Activated naive CD4-positive, alpha-beta T cell (primary cell): ENCODE measurements around the gene TRERF1.

Experiments used
- DNase-seq, 4 experiments: peaks; one replicate each; lab custom pipeline; 2025; lab: John Stamatoyannopoulos, UW

TRERF1 gene

DNA sequence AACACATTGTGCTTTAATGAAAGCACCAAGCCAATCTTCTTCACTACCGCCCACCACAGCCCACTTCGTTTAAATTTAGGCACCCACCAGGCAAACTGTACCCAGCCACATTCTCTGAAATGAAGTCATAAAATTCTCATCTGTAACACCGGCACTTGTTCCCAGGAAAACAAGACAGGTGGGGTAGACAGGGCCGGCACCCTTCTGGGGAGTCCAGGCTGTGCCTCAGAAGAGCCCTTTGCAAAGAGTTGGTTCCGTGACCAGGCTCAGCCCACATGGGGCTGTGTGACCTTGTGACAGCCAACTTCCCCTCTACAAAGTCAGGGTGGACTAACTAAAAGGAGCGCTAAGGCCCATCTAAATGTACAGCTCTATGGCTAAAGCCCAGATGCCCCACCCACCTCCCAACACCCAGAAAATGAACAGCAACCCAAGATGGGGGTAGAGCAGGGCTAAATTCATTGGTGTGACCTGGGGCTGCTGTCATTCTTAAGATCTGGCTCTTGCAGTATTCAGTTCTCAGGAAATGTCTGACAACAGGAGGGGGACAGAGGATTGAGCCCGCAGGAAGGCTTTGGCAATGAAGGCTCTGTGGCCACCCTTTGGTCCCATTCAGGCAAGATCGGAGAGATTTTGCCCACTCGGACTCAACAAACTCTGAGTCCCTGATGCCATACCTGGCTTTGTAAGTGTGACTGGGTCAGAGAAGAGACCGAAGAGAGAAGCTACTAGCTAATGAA, 56.7 kb downstream of the TRERF1 start:
- DNase-seq: no peak

DNA sequence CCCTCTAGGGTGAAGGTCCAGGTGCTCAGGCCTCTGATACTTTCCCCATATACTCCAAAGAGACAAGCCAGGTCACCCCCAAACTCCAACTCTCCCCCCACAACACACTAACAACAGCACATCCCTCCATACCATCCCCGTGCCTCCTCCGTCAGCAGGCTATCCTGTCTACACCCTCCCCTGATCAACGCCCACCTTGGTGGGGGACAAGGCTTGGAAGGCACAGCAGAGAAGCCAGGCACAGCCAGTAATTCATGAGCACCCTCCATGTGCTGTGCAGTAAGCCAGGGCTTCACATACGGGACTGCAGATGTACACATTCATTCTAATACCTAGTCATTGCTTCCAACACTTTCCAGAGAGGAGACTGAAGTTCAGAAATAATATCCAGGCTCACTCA, 57.6 kb downstream of the TRERF1 start:
- no peak for DNase-seq

DNA sequence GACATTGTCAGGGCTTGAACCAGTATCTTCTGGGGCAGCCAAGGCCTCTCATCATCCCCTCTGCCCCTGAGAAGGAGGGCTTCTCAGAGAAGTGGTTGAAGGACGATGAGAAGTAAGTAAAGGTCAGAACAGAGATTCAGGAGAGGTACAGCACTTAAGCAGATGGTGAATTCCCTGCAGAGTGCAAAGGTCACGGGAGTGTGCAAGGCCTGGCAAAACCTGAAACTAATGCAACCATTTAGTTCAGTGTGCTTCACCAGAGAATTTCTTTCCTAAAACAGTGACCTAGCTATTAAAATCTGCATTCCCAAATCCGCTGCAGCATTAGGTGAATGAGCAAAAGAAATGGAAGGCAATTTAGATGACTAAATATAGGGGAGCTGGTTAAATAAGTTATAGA, 58.4 kb downstream of the TRERF1 start:
- no peak for DNase-seq

DNA sequence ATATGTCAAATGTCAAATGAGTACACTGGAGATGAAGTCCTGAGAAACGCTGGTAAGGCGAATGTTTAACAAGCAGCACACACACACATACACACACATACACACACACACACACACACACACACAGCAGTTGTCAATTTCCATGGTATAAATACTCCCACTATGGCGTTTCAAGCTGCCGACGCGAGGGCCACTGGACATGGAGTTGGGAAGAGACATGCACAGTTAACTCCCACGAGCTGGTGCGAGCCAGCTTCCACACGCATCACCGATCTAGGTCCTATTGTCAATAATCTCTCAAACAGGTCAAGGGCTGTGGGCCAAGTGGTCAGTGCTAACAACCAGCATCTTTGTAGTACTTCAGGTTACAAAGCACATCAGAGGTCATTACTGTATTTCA, 58.9 kb downstream of the TRERF1 start:
- no peak for DNase-seq

DNA sequence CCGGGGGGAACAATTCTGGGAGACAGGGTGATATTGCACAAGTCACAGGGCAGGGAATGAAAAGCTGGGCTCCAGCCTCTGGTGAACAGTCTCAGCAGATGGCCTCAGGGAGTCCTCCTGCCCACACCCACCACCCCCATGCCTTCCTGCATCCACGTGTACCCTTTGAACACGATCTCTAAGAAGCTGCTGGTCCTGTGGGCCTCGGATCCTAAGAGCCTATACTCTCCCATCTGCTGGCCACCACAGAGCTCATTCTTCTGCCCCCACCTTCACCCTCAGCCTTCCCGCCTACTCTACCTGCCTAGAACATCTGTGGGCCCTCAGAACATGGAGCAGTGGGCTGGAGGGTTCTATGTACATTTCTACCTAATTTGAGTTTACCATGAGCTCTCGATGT, 60.3 kb downstream of the TRERF1 start:
- DNase-seq: no peak

DNA sequence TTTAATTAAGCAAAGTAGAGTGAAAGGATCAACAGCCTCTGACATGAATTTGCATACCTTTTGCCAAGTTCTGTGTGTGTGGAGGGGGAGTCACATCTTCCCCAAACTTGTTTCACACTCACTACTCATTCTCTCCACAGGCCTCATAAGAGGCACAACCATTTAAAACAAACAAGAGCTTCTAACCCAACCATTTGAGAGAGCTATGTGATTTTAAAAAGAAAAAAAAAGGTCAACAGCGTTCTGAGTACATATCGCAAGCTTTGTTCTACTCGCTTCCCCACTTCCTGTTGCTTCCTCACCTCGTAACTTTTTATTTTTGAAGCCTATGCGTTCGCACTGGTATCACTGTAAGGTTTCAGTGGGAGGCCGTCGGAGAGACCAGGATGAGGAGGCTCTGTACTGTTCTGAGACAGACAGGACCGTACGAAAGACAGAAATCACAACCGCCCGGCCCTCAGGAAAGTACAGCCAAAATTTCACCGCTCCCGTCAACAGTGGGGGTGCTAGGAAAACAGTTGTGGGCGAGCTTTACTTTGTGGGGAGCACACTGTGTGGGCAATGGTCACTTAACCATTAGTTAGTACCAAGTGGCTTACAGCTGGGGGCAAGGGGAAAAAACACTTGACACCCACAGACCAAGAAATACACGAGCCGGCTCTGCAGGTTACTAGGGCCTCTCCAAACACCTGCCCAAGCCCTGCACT, 61.3 kb downstream of the TRERF1 start:
- peak in 3 of 4 experiments; percentile 11 to 44 (median 26) for DNase-seq

DNA sequence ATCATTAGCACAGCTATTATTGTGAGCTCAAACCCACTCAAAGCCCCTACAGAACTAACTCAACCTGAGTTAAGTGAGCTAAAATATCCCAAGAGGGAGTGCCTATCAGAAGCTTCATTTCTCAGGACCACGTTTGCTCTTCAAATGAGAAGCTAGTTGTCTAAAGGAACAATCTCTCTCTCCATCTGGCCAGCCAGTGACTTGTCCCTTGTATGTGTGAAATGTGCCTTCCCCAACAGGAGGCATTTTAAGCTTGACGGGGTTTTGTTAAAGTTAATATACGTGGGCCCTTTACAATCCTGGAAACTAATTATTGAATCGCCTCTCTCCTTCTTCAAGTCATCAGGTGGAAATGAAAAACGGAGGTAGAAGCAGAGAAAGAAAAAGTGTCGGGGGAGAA, 62.0 kb downstream of the TRERF1 start:
- no peak for DNase-seq

DNA sequence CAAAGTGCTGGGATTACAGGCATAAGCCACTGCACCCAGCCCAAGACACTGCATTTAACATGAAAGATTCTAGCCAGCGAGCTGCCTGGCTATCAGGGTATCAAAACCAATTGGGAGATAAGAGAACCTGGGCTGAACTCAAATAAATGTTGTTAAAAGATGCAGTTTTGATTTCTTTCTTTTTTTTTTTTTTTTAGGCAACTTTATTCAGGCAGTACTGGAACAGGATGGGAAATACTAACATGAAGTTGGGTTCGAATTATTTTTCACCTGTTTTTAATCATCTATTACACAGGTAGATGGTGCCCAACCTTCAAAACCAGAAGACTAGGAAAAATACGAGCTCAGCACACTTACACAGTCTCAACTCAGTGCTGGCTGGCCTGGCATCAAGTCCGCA, 63.7 kb downstream of the TRERF1 start:
- DNase-seq: no peak

DNA sequence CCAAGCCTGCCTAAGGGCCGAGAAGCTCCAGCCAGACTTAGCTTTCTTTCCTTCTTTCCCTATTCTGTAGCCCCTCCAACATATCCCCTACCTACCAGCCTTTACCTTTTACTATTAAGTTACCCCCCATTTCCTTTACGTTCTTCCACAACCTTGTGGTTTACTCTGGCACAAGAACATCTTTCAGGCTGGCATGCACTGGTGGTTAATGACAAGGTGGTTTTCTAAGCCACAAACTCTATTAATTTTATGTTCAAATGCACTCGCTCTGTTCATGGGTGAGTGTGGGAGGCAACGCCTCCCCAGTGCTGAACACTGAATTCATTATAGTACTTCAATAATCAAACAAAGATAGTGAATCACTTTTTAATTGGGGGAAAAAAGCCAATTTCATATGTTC, 64.4 kb downstream of the TRERF1 start:
- DNase-seq: no peak

DNA sequence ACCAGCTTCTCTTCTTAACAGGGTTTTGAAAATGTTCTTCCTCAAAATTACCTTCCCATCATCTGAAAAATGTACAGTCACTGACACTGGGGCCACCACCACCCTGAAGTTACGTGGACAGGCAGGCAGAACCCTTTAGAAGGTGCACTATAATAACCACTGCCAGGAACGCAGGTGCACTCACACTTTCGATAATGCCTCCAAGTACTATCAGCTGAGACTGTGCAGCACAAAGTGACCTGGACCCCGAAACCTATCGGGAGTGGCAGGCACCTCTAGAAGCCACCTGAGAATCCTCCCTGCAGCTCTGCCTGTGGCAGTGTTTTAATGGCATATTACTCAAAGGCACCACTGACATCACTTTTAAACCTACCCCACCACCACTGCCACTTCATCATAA, 66.4 kb downstream of the TRERF1 start:
- DNase-seq: no peak

DNA sequence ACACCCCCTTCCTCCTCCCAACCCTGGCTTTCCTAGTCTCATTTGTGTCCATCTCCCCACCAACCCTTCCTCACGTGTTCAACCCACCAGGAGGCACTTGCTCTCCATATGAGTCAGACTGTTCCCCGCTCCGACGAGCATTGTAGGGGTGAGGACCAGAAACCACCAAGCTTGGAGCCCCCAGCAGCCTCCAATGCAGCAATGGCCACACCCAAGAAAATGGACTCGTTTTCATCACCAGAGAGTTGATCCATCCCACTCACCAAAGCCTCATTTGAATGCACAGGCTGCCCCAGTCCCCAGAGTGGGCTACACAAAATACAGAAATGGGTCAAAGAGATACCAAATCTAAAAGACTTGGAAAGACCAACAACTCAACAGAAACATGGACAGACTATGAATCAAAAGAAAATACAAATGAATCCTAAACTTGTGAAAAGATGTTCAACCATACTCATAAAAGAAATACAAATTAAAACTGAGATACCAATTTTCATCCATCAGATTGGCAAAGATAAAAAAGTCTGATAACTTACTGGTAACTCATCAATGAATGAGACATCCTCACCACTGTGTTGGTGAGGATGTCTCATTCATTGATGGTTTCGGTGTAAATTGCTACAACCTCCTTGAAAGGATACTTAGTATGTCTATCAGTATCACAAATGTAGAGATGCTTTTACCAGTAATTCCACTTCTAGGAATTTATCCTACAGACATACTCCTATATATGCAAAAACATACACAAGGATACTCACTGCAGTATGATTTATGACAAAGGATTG, 68.1 kb downstream of the TRERF1 start:
- DNase-seq: no peak

DNA sequence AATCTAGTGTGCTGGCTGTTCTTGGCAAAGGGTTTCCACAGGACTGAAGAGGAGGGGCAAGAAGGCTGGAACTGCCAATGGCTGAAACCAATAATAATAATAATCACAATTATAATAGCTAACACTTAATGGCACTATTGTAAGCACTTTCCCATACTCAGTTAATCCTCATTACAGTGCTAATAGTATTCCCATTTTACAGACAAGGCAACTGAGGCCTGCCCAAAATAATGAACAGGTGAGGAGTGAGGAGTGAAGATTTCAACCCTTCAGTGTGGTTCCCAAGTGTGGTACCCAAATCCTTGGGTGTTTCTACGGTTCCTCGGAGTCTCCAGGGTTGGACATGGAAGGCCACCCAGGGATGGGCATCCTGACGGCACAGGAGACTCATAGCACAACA, 69.9 kb downstream of the TRERF1 start:
- no peak for DNase-seq

DNA sequence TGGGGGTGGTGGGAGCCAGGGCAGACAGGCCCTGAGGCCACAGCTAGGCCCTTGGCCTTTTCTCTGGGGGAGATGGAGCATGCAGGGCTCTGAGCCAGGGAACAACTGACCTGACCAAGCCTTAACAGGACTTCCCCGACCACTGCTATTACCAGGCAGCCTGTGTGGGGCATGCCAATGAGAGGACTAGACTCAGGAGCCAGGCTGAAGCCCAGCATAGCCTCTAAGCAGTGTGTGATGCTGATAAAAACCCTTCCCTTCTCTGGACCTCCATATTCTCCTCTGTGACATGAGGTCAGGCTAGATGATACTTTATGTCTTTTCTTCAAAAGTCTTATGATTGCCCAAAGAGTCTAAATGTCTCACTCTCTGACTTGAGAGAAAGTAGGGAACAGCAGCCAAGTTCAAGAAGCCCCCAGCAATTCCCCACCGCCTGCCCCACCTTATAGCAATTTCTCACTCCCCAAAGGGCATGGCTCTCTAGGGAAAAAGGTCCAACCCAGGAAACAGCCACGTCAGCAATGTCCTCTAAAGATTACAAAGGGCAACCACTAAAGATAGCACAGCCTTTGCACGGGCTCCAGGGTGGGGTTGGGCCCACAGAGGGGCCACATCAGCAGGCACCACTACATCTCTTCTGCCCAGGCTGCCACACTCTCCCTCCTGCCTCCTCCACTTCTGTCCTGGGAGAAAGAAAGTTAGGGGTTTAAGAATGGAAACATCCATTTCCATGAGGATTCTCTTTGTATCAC, 71.3 kb downstream of the TRERF1 start:
- no peak for DNase-seq

DNA sequence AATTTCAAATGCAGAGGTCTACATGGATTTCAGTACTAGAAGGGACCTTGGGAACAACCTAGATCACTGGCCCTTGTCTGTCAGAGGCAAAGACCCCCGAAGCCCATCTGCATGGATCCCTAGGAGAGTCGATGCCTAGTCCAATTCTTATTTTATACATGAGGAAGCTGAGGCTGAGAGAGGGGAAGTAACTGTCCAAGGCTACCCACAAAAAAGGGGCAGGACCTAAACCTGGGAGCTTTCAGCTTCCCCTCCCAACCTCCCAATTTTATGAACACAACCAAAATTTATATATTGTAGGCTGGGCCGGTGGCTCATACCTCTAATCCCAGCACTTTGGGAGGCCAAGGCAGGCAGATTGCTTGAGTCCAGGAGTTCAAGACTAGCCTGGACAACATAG, 73.2 kb downstream of the TRERF1 start:
- no peak for DNase-seq

DNA sequence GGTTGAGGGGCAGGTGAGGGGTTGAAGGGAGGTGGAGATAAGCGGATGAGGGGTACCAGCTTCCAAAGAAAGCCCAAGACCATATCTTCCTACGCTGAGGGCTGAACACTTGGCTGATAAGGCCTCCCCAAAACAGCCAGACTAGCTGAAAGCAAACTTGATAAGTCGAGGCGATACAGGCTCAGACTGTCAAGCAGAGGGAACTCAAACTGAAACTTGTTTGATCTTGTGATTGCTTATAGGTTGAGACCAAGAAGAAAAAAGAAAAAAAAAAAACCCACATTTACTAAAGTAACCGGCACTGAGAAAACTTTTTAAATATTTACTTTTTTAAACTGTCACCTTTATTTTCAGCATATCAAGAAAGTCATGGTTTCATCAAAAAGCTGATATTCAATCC, 73.6 kb downstream of the TRERF1 start:
- no peak for DNase-seq

DNA sequence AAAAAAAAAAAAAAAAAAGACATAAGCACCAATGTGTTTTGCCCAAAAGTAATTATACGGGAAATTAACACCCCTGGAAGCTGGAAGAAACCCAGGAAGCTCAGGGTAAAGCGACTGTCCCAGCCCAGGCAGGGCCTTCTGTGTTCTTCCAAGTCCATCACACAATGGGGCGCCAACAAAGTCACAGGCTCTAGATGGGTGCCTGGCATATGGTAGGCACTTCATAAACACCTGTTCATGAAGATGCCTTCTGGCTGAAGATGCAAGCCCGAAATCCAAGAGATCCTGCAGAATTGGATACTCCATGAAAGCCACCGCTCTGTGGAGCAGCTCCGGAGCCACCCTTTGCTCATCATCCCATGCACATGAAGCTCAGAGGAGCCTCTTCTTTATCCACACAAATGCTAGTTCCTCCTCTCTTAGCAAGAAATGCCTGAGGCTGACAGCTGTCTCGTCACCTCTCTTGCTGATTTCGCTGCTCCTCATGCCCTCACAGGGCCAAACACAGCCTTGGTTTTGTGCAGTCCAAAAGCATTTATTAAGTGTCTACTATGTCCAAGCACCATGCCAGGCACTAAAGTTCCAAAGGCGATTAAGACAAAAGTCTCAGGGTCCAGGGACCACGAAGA, 76.6 kb downstream of the TRERF1 start:
- no peak for DNase-seq

DNA sequence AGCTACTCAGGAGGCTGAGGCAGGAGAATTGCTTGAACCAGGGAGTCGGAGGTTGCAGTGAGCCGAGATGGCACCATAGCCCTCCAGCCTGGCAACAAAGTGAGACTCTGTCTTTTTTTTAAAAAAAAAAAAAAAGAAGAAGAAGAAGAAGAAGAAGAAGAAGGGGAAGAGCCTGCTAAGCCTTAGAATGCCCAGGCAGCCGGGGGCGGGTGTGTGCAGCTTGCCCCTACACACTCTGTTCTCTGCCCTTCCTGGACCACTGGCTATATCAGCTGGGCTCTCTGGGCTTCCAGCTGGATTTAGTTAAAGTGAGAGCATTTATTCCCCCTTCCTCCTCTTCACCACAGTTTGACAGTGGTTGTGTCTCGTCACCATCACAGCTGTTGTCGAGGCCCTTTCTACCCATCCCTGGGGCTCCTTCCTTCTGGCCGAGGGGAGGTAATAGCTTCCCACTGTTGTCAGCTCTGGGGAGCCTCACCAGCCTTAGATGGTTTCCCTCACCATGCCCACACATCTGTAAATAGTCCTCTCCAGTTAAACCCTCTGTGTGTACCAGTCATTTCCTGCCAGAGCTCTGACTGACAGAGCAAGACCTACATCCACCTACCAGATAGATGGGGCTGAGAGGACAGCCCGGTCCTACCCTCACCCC, 77.6 kb downstream of the TRERF1 start:
- DNase-seq: no peak

DNA sequence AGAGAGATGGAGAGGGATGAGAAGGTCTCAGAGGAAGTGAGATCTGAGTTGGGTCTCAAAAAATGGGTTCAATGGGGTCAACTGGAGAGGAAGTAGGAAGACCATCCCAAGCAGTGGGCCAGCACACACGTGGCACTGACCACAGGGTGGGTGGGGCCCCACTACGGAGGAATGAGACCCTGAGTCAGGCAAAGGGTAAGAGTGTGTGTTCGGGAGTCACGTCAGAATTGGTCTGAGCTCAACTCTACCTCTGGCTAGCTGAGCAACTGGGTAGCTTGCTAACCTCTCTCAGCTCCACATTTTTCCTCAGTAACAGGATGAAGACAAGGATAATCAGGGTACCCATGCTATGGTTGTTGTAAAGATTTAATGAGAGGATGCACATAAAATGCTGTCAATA, 79.0 kb downstream of the TRERF1 start:
- no peak for DNase-seq

DNA sequence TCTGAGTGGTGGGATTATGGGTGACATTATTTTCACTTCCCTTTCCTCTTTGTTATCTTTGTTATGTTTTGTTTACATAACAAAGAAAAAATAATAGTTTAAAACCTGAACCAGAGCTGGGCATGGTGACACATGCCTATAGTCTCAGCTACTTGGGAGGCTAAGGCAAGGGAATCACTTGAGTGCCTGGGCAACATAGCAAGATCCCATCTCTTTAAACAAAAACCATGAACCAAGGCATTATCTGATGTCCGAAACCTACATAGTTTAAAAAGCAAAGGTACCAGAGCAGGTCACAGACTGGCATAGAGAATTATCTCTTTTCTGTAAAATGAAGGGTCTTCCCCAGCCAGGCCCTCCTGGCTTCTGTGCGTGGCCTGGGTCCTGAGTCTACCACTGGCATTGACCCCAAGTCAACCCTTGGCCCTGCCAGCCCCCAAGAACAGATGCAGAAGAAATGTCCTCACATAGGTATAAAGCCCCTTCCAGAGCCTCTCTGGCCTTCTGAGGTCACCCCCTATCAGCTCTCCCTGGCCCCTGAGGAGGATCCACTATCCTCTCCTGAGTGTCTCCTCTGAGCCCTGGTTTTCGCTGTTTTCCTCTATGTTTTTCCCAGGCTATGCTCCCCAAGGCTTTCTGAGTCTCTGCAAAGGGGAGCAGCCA, 81.3 kb downstream of the TRERF1 start:
- DNase-seq: no peak

DNA sequence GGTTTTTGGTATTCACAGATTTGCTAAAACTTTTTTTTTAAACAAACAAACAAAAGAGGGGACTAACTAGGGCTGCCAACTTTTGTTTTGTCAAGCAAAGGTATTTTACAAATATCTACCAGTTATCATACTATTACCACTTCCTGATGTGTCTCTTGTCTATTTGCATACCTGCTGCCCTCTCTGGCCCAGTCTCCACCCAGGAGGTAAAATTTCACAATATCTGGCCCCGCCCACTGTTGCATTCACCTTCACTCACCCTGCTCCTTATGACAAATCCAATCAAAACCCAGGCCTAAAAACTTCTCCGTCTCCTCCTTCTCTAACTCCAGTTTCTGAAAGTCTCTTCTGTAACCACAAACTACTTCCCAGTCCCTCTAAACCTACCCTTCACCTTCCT, 82.2 kb downstream of the TRERF1 start:
- DNase-seq: no peak

DNA sequence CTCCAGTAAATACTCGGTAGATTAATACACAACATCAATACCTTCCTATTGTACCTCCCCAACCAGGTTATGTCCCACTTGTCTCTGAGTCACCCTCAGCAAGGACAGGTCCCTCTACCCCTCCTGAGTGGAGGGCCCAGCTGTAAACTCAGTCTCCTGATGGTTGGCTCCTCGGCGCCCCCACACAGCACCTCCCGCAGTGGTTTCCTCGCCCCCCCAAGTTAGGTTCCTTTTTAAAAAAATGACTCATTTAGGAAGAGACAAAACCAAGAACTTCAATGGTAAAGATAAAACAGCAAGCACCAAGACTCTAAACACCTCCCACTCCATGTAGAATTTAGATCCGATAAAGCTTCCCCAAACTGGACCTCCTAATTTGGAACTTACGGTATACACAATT, 83.5 kb downstream of the TRERF1 start:
- peak in 1 of 4 experiments; percentile 18 for DNase-seq
